HCT116 (cell line): ENCODE data around the gene GNB5. TPM values are rescaled to one million over a fixed set of nuclear protein-coding genes. Genes with fewer than 3 reads are reported as not detected.

Experiments used
- ATAC-seq: fragments of 200-7000 bp; cut with Tn5 transposase; 2 replicates; pipeline ENCODE4 v1.9.1; 2020; ENCODE audit warnings: mild to moderate bottlenecking, moderate library complexity
- BruUV-seq: library from RNA; stranded (reverse); fragments of 400-500 nt; replicated peaks from 2 replicates; lab custom pipeline; 2021; lab: Mats Ljungman, UMichigan
- CTCF ChIA-PET: fragments of 300-600 bp; sonication (Branson Sonifier 250); formaldehyde crosslinking; loops from one replicate; lab custom pipeline; 2021; ENCODE audit warnings: antibody characterized with exemption; lab: Charles Lee
- POLR2A ChIA-PET: fragments of 300-600, 350-600 bp; sonication (Branson Sonifier 250); formaldehyde crosslinking; loops from one replicate; lab custom pipeline; 2021; ENCODE audit warnings: antibody characterized with exemption; lab: Charles Lee
- RAD21 ChIA-PET, 2 experiments: fragments of 300-600 bp; sonication (Branson Sonifier 250); formaldehyde crosslinking; loops; one replicate each; lab custom pipeline; 2023; ENCODE audit warnings: low total read pairs in 2 of 2; ENCODE audit not compliant: uncharacterized antibody in 2 of 2, unreplicated experiment in 2 of 2, low non-redundant PET in 1 of 2; lab: Charles Lee
- DNase-seq: peaks from one replicate; pipeline ENCODE4 v3.0.0-alpha.2; 2010; ENCODE audit warnings: low read depth, low spot score
- H2AFZ ChIP-seq: fragments of 200-600 bp; shearing (Covaris generic), sonication (generic); 2 replicates; pipeline ENCODE4 v1.6.1; 2017; ENCODE audit warnings: low read depth, mixed run types, mixed read lengths, antibody characterized with exemption, low read length; ENCODE audit not compliant: poor library complexity, severe bottlenecking
- H3K27ac ChIP-seq: 2 replicates; pipeline ENCODE4 v1.5.1; 2012; ENCODE audit warnings: low read depth, low read length
- H3K27me3 ChIP-seq: fragments of 200-600 bp; sonication (generic); 2 replicates; pipeline ENCODE4 v1.6.1; 2016; ENCODE audit warnings: mixed run types, low read length, mixed read lengths; ENCODE audit not compliant: insufficient read depth
- H3K36me3 ChIP-seq, 2 experiments: fragments of 200-500 bp in 1 of 2; fragments of 200-600 bp in 1 of 2; sonication (Bioruptor generic) in 1 of 2; sonication (generic) in 1 of 2; 2 replicates each; pipeline versions ENCODE4 v1.5.1 to v1.6.1; 2014 to 2016; ENCODE audit warnings: low read length in 2 of 2, inconsistent platforms in 1 of 2, mixed read lengths in 1 of 2, mixed run types in 1 of 2; ENCODE audit not compliant: insufficient read depth in 2 of 2, control insufficient read depth in 1 of 2
- H3K4me1 ChIP-seq, 2 experiments: fragments of 200-600 bp in 1 of 2; sonication (generic) in 1 of 2; 2 replicates each; pipeline versions ENCODE4 v1.5.1 to v1.6.1; 2012 to 2017; ENCODE audit warnings: low read length in 2 of 2, inconsistent platforms in 1 of 2, mild to moderate bottlenecking in 1 of 2, mixed read lengths in 1 of 2, mixed run types in 1 of 2, moderate library complexity in 1 of 2; ENCODE audit not compliant: insufficient read depth in 2 of 2, control insufficient read depth in 1 of 2
- H3K4me2 ChIP-seq: fragments of 200-600 bp; sonication (generic); 2 replicates; pipeline ENCODE4 v1.6.1; 2017; ENCODE audit warnings: mixed run types, low read length, mixed read lengths
- H3K4me3 ChIP-seq, 2 experiments: fragments of 200-600 bp in 1 of 2; sonication (generic) in 1 of 2; replicated peaks in 1 of 2; 2 replicates each; pipeline ENCODE4 v1.5.1; 2011 to 2016; ENCODE audit warnings: low read length in 2 of 2, control low read depth in 1 of 2, low read depth in 1 of 2, mild to moderate bottlenecking in 1 of 2, mixed read lengths in 1 of 2, mixed run types in 1 of 2
- H3K79me2 ChIP-seq: fragments of 200-600 bp; sonication (generic); 2 replicates; pipeline ENCODE4 v1.6.1; 2017; ENCODE audit warnings: mild to moderate bottlenecking, mixed run types, low read length, moderate library complexity, mixed read lengths; ENCODE audit not compliant: insufficient read depth
- H3K9ac ChIP-seq: fragments of 200-600 bp; sonication (generic); 2 replicates; pipeline ENCODE4 v1.6.1; 2016; ENCODE audit warnings: low read length, mixed read lengths
- H3K9me2 ChIP-seq: fragments of 200-600 bp; sonication (generic), shearing (Covaris generic); 2 replicates; pipeline ENCODE4 v1.6.1; 2017; ENCODE audit warnings: mixed run types, mild to moderate bottlenecking, moderate library complexity; ENCODE audit not compliant: insufficient read depth
- H3K9me3 ChIP-seq, 2 experiments: fragments of 200-500 bp in 1 of 2; fragments of 200-600 bp in 1 of 2; sonication (Bioruptor generic) in 1 of 2; sonication (generic) in 1 of 2; 2 replicates each; pipeline ENCODE4 v1.6.1; 2014 to 2017; ENCODE audit warnings: low read length in 2 of 2, mixed read lengths in 2 of 2, inconsistent platforms in 1 of 2, low read depth in 1 of 2, mild to moderate bottlenecking in 1 of 2, mixed run types in 1 of 2, moderate library complexity in 1 of 2; ENCODE audit not compliant: control insufficient read depth in 1 of 2, insufficient read depth in 1 of 2
- H4K20me1 ChIP-seq: fragments of 200-600 bp; sonication (generic), shearing (Covaris generic); 2 replicates; pipeline ENCODE4 v1.6.1; 2017; ENCODE audit warnings: mixed run types, mild to moderate bottlenecking, moderate library complexity; ENCODE audit not compliant: insufficient read depth
- CEBPB ChIP-seq: IDR thresholded peaks from 2 replicates; pipeline ENCODE4 v1.6.1; 2012; ENCODE audit warnings: low read depth
- CTCF ChIP-seq, 3 experiments: fragments of 200-600 bp in 1 of 3; sonication (generic) in 1 of 3; IDR thresholded peaks in 2 of 3; conservative IDR thresholded peaks in 1 of 3; 2 replicates each; pipeline ENCODE4 v1.5.1; 2012 to 2017; ENCODE audit warnings: low read depth in 2 of 3, low read length in 2 of 3, antibody characterized with exemption in 1 of 3, borderline replicate concordance in 1 of 3, control low read depth in 1 of 3, mild to moderate bottlenecking in 1 of 3, mixed read lengths in 1 of 3, mixed run types in 1 of 3, moderate library complexity in 1 of 3; ENCODE audit not compliant: insufficient read depth in 1 of 3
- EZH2 ChIP-seq: fragments of 200-600 bp; sonication (generic); IDR thresholded peaks from 2 replicates; pipeline ENCODE4 v1.6.1; 2017; ENCODE audit warnings: antibody characterized with exemption, mixed run types
- POLR2AphosphoS5 ChIP-seq: IDR thresholded peaks from 2 replicates; pipeline ENCODE4 v1.6.1; 2011; ENCODE audit warnings: mild to moderate bottlenecking, low read depth, low read length, moderate library complexity
- SP1 ChIP-seq: IDR thresholded peaks from 2 replicates; pipeline ENCODE4 v1.6.1; 2012; ENCODE audit warnings: low read depth
- TCF7L2 ChIP-seq: IDR thresholded peaks from 2 replicates; pipeline ENCODE4 v1.7.0; 2011; ENCODE audit warnings: borderline replicate concordance, inconsistent platforms; ENCODE audit not compliant: insufficient read depth, insufficient read length; ENCODE audit errors: extremely low read depth
- YY1 ChIP-seq: IDR thresholded peaks from 2 replicates; pipeline ENCODE4 v1.6.1; 2011; ENCODE audit warnings: low read length, low read depth, moderate library complexity, mild to moderate bottlenecking; ENCODE audit not compliant: insufficient replicate concordance; ENCODE audit errors: extremely low read depth
- ZFX ChIP-seq: fragments of 450-650 bp; IDR thresholded peaks from 2 replicates; pipeline ENCODE4 v1.6.1; 2017
- ZNF274 ChIP-seq: fragments of 200-500 bp; sonication (Bioruptor generic); IDR thresholded peaks from 2 replicates; pipeline ENCODE4 v1.6.1; 2014; ENCODE audit warnings: mild to moderate bottlenecking, low read depth, low read length, inconsistent platforms
- intact Hi-C: fragments of 100-400 bp; cut with micrococcal nuclease; formaldehyde crosslinking; loops from 2 replicates; pipeline ENCODE4 v1.10.0; 2022
- total RNA-seq: library from RNA; stranded (reverse); gene quantifications from one replicate; pipeline ENCODE4 v1.2.1, GENCODE V29; 2021; ENCODE audit not compliant: unreplicated experiment
- TF ChIP-seq, protein P1 (sequence below): IDR thresholded peaks from 2 replicates; pipeline ENCODE4 v1.6.1; 2012

Gene GNB5
- total RNA-seq, 1 experiment from 2014 or later: 27.6 TPM

DNA sequence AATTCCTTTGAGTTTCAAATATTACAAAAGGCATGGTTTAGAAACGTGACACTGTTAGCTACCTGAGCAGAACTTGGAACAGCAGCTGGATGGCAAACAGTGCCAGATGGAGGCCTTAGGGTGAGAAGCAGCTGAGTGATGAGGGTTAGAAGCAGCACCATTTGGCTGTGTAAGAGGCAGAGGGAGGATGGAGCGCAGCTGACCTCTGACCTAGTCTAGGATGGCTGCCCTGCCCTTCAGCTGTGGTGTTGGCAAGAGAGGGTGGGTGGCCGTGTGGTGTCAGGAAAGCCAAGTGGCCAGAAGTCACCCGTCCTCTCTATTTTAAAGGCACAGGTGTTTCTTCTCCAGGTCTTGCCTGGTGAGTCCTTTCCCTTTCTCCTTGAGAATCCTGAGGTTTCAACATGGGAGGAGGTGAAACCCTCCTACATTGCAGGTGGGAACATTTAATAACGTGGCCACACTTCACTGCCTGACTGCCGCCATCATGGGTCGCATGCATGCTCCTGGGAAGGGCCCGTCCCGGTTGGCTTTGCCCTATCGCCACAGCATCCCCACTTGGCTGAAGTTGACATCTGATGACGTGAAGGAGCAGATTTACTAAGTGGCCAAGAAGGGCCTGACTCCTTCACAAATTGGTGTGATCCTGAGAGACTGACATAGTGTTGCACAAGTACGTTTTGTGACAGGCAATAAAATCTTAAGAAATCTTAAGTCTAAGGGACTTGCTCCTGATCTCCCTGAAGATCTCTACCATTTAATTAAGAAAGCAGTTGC lies 96.2 kb downstream of the GNB5 start:
- ChIA-PET CTCF (interaction anchor here (1.4 kb wide), 1 partner anchor 16 kb away, joined by 3 read pairs; no protein-coding TSS in a partner anchor), RAD21 (no interaction called here), POLR2A (no interaction called here)
- H3K4me3 ChIP-seq: no peak overlapping the region
- intact Hi-C loops: no loop called here
- H3K79me2 ChIP-seq: no peaks in the 10 kb centered on the region
- TF ChIP-seq ZFX (no peak), YY1 (no peak)
- H4K20me1 ChIP-seq: no peaks in the 10 kb centered on the region
- no peaks in the 10 kb centered on the region for H3K27me3 ChIP-seq
- peaks cover 0 to 4% of the 10 kb centered on the region in 2 experiments; a peak in 1 of 4 replicates for H3K9me3 ChIP-seq
- H3K9ac ChIP-seq: no peak overlapping the region
- no peak overlapping the region for H2AFZ ChIP-seq
- no TSS peak for BruUV-seq
- H3K4me1 ChIP-seq: peaks cover 13 to 27% of the 10 kb centered on the region in 2 experiments
- no peak for DNase-seq
- H3K9me2 ChIP-seq: no peaks in the 10 kb centered on the region
- H3K27ac ChIP-seq: no peak overlapping the region
- H3K36me3 ChIP-seq: no peaks in the 10 kb centered on the region
- no peak overlapping the region for H3K4me2 ChIP-seq
- no peak for ATAC-seq

GRCh38 chr15:52093539-52094510 lies 97.4 kb downstream of the GNB5 start:
- intact Hi-C loops: no loop called here
- CTCF ChIA-PET: interaction anchor here (1.4 kb wide), 1 partner anchor 15 kb away, joined by 3 read pairs; no protein-coding TSS in a partner anchor
- no peak overlapping the region for H3K9ac ChIP-seq
- POLR2A ChIA-PET: no interaction called here
- DNase-seq (no peak), ATAC-seq (peak; percentile 74)
- H3K4me2 ChIP-seq: peak overlapping the region; percentile 37
- peaks cover 13 to 27% of the 10 kb centered on the region in 2 experiments for H3K4me1 ChIP-seq
- no peaks in the 10 kb centered on the region for H3K36me3 ChIP-seq
- H3K79me2 ChIP-seq: no peaks in the 10 kb centered on the region
- 0 out of 2 replicates have a peak overlapping the region, but pooled peaks have one; percentile 16 for H3K27ac ChIP-seq
- no peak overlapping the region for H3K4me3 ChIP-seq
- H3K27me3 ChIP-seq: no peaks in the 10 kb centered on the region
- peak overlapping the region; percentile 83 for H2AFZ ChIP-seq
- no peaks in the 10 kb centered on the region for H4K20me1 ChIP-seq
- RAD21 ChIA-PET: interaction anchor here in 1 of 2 experiments (0.5 kb wide), 1 partner anchor 71 kb away, joined by 9 read pairs; no protein-coding TSS in a partner anchor
- BruUV-seq: no TSS peak
- peaks cover 0 to 8% of the 10 kb centered on the region in 2 experiments; a peak in 1 of 4 replicates for H3K9me3 ChIP-seq
- H3K9me2 ChIP-seq: no peaks in the 10 kb centered on the region
- TF ChIP-seq YY1: no peak
- no peak for TF ChIP-seq ZNF274
- TF ChIP-seq, protein P1, sequence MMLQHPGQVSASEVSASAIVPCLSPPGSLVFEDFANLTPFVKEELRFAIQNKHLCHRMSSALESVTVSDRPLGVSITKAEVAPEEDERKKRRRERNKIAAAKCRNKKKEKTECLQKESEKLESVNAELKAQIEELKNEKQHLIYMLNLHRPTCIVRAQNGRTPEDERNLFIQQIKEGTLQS: no peak
- no peak for TF ChIP-seq POLR2AphosphoS5
- TF ChIP-seq TCF7L2: peak; percentile 41
- peak; percentile 19; the same call in 1 of the 2 replicates for TF ChIP-seq SP1
- no peak for TF ChIP-seq CEBPB
- no peak for TF ChIP-seq CTCF (IDR thresholded peaks at IDR 0.05 in 2 of 3, conservative IDR thresholded peaks at IDR 0.05 in 1 of 3; ENCODE audit: borderline replicate concordance in 1 of 3, insufficient read depth in 1 of 3, low read depth in 2 of 3, low read length in 2 of 3)
- TF ChIP-seq EZH2: no peak
